Activated CD4-positive, alpha-beta T cell treated with anti-CD3 and anti-CD28 coated beads, Interleukin-2, amount 50 U/mL, for 1 hour (primary cell): ENCODE data around the gene VSX2.

ENCODE experiments used
- DNase-seq: peaks from one replicate; pipeline ENCODE4 v3.0.0-alpha.2; 2020

The VSX2 gene

DNA sequence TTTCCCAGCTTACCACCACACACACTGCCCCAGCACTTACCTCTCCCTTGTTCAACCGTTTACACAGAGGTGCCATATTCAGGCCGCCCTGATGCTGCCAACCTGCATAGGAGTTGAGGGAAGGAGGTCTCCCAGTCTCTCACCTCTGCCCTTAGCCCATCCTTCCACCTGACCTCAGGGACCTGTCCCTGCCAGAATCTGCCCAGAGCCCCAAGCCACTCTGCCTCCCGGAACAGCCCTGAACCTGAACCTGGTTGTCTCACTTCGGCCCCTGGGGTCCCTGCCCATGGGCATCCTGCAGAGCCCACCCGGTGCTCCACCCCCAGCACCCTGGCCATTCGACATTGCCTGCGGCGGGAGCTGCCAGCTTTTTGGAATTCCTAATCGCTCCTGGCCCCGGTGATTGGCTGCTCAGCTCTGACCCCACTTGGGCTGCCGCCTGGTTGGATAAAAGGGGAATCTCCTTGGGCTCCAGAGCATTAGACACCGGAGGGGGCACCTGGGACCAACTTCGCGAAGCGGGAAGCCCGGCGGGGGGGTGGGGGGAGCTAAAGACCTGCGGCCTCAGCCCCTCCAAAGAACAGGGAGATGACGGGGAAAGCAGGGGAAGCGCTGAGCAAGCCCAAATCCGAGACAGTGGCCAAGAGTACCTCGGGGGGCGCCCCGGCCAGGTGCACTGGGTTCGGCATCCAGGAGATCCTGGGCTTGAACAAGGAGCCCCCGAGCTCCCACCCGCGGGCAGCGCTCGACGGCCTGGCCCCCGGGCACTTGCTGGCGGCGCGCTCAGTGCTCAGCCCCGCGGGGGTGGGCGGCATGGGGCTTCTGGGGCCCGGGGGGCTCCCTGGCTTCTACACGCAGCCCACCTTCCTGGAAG lies at the start of gene VSX2:
Gene VSX2 (plus strand): TSS at position 476 of the 874 bp plus-strand sequence. CDS start 113 bp downstream, at position 589.
- no peak for DNase-seq

DNA sequence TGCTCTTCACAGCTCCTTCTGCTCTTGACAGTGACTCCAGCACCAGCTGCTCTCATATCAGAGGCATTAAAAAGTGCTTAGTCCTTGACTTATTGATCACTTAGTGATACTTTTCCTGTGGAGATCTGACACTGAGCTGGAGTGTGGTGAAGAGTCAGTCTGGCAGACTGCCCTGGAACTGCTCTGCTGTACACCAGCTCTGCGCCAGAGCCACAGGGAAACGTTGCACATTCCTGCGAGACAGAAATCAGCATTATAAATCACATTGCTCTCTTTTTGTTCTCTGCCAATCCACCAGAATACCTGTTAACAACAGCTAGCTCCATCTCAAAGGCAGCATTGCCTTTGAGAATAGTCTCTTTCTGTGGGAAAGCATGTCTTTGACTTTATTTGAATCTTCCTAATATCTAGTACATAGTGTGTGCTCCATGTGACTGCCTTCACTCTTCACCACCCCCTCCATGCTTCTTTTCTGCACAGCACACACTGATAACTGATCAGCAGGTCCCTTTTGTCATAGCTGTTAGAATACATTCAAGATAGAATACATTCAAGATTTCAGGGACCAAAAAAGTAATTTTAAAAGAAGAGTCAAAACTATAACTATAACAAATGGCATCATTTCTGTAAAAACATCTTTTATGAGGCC lies 48.2 kb upstream of the VSX2 start:
- DNase-seq: no peak

DNA sequence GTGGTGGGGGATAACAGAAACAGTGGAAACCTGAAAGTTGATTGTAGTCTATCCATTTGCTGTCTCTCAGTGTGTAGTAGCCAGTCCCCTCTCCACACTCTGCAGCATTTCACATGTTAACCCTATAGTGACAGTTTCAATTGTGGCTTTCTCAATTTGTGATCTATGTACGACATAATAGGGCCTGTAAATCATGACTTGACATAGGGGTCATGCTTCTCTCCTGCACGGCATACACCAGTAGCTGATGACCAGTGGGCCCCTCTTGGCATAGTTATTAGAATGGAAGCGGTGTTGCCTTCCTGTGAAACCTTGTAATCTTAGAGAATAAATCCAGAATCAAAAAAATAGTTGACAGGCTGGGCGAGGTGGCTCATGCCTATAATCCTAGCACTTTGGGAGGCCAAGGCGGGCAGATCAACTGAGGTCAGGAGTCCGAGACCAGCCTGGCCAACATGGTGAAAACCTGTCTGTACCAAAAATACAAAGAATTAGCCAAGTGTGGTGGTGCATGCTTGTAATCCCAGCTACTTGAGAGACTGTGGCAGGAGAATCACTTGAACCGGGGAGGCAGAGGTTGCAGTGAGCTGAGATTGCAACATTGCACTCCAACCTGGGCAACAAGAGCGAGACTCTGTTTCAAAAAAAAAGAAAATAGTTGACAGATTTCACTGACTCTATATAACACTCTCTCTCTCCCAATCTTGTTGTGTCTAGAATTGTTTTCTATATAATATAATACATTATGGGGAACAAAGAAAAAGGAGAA lies 44.6 kb upstream of the VSX2 start:
- no peak for DNase-seq

DNA sequence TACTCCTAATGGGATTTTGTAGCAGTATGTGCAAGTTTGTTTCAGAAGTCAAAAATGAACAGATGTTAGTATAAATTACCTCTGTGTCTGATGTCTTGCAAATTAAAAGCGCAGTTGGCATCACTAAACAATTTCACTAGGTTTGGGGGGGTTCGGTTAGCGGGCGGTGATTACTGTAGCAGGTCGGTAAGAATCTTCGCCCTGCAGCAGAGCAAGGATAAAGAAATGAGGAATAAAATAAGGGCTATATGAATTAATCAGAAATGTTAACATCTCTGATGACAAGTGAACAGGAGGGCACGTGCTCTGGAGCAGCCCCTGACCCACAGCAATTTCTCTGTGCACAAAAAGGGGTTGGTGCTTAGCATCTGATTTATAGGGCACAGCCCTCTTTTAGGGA lies 43.6 kb upstream of the VSX2 start:
- DNase-seq: no peak

DNA sequence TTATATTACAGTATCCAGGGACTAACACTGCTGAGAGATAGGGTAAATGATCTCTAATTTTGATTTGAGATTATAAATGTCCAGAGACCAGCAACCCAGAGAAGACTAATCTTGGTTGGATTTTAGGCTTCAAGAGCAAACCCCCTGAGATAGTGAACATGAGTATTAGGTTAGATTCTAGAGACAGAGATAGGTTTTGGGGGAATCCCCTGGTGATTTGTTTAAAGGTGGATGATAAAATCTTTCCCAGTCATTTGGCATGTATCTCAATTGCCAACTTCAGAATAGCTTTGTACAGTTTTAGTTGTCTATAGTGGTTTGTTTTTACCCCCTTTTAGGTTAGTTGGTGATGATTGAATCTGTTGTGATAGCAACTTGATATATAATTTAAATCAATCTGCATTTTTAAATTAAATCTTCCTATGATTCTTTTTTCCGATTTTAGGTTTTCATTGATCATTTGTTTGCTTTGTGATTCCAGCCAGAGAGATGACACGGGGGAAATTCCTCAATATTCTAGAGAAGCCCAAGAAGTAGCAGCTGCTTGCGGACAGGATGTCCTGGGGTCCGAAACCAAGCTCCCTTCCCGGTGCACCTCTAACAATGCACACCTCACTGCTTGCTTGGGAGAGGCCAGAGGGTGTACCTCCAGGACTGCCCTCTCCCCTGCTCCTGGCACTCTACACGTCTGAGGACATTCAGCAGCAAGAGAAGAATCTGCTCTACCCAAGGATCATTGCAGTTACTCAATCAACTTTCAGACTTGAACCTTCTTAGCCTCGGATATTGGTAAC lies 40.6 kb upstream of the VSX2 start:
- DNase-seq: no peak

DNA sequence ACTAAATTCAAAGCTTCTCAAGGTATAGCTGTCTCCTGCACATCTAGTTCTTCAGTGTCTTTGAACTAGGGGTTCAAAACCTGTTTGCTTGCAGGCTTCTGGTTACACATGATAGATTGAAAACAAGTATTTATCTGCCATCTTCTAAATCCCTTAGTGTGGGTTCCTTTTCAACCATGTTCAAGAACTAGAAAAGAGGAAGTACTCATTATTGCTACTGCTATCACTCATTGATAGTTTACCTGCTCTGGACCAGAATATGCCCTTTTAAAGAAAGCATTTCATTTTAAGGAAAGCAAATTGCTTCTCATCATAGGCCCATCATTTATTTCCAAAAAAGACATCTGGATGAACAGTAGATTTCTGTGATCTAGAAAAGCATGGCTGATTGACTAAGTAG lies 37.1 kb upstream of the VSX2 start:
- no peak for DNase-seq

DNA sequence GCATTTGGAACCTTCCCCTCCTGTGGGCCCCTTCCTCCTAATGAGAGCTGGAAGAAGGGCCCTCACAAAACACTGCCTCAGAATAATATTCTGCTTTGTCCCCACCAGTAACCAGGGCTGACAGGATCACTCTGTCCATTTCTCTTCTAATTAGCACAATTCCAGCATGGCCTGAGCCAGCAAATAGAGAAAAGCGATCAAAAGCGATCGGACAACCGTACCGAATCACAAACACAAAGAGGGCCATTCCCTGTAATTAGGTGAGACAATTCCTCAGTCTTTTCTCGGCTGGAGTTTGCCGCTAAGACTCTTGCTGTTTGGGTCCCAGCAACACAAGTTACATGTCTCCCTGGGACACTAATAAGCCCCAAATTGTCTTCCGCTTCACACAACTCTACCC lies 35.6 kb upstream of the VSX2 start:
- DNase-seq: no peak

DNA sequence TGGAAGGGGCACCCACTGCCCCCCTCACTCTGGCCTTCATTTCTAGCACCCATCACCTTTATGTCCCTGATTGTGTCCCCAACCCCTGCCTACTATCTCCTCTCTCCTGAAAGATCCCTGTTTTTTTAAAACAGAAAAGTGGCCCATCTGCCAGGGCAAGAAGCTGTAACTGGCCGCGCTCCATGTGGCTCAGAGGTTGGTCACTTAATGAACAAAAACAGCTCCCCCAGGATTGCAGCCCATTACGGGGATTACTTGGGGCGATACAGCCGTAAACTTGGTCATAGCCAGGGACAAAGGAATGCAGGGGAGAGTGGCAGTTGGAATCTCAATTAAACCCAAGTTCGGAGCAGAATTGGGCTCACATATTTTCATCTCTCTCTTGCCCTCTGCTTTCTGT lies 34.8 kb upstream of the VSX2 start:
- no peak for DNase-seq

DNA sequence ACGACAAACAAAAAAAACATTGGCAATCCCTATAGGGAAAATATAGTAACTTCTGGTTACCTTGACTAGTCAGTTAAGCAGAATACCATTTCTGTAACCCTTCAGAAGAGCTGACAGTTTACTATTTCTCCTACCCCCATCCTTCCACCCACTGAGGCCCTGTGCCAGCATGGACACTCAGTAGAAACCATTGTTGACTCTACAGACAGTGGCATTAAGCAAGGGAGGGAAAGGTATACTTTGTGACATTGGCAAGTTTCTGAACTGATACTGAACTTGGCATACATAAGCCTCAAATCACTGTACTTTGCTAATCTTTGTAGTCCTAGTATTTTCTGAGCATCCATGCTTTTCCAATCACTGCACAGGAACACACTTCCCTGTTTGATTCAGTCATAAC lies 33.4 kb upstream of the VSX2 start:
- no peak for DNase-seq

DNA sequence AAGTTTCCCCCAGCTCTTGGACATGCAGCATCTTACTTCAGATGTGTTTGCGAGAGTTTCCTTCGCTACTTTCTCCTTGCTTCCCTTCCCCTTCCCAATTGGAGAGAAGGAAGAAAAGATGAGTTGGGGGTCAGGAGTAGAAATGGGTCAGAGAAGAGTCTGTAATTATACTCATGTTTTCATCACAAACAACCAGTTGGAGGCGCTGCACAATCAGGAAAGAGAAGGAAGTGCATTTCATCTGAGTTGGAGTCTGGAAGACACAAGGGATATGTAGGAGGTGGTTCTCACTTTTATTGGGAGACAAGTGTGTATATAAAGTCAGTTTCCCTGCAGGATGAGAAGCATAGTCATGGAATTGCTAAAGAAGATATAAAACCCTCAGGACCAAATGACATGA lies 31.3 kb upstream of the VSX2 start:
- no peak for DNase-seq

DNA sequence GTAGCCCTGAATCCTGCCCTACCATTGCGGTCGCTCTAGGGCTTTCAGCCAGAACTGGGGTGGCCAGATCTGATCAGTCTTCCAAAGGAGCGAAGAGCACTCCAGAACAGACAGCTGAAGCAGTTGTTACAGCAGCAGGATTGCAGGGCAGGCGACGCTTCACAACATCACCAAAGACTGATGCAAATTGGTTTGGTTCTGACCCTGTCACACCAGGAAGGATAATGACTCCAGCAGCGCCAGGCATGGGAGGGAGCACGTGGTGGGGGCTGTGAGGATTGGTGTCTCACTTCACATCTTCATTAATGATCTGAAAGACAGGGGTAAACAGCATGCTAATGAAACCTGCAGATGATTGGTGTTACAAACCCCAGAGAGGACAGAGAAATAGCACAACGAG lies 30.6 kb upstream of the VSX2 start:
- no peak for DNase-seq

DNA sequence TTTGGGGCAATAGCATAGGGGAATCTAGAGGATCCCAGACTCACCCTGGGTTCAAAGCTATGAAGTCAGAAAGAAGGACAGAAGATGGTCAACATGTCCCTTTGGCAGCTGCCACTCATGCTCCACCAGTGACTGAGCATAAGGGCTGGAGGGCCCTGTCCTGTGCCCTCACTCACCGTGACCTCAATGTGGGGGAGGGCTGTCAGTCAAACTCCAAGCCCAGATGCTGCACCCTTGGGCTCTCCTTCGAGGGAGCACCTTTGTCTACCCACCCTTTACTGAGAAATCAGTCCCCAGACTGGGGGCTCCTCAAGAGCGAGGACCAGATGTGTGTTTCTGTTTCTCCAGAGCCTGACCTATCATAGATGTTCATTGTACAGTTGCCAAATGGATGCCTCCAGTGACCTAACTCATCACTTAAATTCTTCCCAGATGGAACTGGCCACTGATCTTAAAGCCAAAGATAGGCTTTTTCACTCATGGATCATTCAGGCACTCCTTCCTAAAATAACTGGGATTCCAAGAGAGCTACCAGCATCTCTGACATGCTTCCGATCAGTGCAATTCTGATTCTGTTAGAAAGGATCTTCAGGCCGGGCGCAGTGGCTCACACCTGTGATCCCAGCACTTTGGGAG lies 27.2 kb upstream of the VSX2 start:
- no peak for DNase-seq

DNA sequence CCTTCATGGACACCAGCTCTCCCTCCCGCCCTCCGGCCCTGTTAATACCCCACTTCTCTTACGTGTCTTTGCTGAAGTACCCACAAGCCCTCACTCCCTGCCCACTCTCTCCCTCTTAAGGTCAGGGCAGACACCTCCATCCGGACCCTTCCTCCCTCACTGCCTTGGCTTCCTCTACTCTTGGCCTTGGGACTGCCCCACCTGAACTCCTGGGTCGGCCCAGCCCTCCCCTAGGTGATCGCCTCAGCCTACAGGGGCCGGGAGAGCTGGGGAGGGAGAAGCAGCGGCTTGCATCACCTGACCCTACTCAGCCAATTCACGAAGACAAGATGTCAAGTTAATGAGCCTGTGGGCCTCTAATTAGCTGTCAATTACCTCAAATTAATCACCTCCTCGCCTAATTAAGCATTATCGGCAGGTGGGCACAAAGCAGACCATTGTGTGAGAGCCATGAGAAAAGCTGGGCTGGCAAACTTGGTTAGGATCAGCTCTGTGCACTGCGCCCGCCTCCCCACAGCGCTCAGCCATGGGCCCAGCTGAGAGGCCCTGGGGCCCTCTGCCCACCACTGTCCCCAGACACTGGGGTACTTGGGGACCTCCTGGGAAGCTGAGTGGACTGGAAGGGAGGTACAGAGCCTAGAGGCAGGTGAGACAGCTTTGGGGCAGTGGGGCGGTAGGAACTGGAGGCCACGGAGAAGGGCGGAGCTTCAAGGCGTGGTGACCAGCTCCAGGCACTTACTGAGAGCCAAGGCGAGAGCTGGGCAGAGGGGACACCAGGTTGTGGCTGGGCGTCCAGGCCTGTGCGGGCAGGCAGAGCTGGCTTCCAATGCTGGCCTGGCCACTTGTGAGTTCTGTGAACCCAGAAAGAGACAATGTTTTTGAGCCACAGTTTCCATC lies 25.1 kb upstream of the VSX2 start:
- no peak for DNase-seq

DNA sequence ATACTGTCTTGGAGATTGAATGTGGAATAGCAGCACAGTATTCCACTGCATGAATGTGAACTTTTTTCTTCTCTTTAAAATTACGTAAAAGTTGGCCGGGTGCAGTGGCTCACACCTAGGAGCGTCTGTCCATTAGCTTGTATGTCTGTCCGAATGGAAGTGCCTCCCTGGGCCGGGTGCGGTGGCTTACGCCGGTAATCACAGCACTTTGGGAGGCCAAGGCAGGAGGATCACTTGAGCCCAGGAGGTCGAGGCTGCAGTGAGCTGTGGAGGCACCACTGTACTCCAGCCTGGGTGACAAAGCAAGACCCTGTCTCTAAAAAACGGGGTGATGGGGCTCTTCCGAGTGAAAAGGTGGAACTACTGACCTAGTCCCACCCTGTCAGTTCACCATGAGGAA lies 22.6 kb upstream of the VSX2 start:
- no peak for DNase-seq

DNA sequence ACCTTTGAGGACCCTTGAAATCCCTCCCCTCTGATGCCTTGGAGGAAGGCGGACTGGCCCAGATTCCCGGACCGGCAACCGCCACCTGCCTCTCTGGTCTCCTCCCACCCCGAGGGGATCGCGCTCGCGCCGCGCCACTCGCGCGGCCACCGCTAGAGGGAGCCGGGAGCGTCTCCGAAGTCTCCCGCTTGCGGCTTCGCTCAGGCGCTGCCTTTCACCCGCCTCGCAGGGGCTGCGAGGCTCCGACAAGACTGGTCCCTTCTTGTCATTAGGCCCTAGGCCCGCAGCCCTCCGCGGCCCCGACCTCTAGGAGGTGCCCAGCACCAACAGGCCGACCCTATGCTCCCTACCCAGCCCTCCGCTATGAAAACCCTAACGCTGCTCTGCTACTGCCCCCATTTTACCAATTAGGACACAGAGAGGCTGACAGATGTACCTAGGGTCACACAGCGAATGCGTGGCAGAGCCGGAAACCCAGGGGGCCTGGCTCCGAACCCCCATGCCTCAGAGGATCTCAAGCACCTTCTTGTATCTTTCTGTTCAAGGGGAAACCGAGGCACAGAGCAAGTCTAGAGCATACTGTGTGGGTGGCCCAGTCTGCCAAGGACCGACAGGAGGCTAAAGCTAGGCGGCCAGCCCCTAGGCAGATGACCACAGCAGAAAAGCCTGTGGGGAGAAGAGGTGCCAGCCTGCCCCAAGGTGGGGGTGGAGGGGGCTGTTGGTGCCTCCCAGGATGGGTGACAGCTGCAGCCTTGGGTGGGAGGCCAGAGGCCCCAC lies 21.4 kb upstream of the VSX2 start:
- DNase-seq: peak; percentile 73

DNA sequence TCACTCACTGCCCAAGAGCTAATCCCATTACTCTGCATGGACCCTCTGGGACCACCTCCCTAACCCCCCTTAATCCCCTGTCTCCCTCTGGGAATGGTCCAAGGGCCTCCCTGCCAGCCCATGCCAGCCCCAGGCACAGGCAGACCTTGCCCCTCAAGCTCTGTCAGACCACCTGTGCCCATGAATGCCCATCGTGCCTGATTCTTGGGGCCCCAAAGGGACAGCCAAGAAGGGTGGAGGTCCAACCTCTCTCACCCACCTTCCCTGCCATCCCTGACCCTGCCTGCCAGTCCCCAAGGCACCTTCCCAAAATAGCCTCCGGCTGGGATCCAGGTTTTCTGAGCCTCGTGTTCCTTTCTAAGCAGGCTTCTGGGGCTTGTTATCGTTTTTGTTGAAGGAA lies 20.8 kb upstream of the VSX2 start:
- DNase-seq: no peak

DNA sequence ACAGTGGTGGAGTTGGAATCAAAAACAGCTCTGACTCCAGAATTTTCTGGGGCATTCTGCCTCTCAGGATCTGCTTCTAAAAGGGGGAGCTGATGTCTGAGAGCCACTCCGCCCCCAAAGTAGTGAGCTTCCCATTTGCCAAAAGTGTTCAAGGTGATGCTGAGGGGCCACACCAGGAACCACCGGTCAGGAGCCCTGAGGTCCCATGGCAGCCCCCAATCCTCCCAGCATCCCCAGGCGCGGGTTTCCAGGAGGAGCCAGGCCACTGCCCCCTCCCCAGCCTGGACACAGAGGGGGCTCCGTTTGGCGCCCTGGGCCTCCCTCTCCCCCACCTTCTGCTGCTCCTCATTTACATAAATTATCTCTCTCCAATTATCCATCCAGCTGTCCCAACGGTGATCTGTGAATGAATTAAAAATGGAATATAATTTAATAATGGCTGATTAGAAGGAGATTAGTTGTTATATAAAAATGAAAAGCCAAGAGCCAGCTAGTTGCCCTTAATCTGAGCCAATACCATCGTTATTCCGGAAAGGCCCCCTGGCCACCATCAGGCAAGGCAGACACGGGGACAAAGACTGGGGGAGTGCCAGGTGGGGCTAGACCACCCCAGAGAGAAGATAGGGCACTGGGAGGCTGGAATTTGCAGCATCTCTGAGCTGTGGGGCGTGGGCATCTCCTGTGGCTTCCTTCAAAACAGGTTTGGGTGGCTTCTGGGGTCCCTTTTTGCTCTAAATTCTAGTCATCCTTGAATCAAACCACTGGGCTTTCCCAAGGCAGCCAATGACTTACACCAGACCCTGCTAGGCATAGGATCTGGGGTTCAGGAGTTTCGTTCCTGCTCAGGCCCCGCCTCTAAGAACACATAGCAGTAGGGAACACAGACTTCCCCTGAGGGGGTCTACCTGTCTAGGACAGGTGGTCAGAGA lies 19.7 kb upstream of the VSX2 start:
- DNase-seq: no peak

DNA sequence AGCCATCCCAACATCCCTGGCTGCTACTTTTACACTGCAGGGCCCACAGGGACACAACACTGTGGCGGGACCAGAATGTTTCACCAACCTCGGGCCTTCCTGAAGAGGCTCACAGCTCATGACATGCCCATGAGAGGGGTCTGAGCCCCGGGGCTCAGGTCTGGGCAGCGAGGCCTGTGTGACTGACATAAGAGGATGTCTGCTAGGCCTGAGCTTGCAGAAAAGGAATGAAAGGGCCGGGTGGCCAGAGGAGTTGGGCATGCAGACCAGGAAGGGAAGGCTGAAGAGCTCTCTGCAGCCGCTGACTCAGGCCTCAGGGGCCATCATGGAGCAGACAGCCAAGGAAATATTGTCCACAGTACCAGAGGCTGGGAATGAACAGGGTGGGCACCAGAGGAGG lies 18.3 kb upstream of the VSX2 start:
- DNase-seq: no peak

DNA sequence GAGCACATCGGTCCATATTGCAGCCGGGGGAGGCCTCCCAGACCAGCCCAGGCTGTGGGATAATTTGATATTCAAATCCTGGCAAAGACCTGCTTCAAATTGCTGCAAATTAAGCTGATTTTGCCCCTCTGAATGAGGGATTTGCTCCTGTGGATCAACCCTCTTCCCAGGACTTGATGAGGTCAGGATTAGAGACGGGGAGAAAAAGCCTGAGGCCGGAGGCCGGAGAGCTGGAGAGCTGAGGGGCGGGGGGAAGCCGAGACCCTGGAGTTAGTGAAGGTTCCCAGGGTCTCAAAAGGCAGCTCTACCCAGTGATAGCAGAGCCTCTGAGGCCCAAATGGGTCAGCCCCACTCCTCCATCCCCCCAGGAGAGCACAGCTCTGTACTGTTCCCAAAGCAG lies 17.5 kb upstream of the VSX2 start:
- DNase-seq: no peak
